Ovary (tissue), 9 donors: Measurements from ENCODE around the gene TXNDC11. TPM values are rescaled to one million over a fixed set of nuclear protein-coding genes. Genes with fewer than 3 reads are reported as not detected.

Source experiments
- DNase-seq, 5 donors: peaks; one replicate each; pipeline ENCODE4 v3.0.0-alpha.2; 2019 to 2020
- H3K27ac ChIP-seq, 2 donors: fragments of 200-600 bp; one replicate each; pipeline versions ENCODE4 v1.5.1 to v1.8.0; 2019 to 2022
- H3K27me3 ChIP-seq: fragments of 200-600 bp; one replicate; pipeline ENCODE4 v1.8.0; 2022
- H3K36me3 ChIP-seq: fragments of 200-600 bp; sonication (generic); one replicate; pipeline ENCODE4 v1.5.1; 2019
- H3K4me1 ChIP-seq: one replicate; pipeline ENCODE4 v1.8.1; 2013; ENCODE audit warnings: mild to moderate bottlenecking, moderate library complexity; ENCODE audit not compliant: insufficient read depth
- H3K4me3 ChIP-seq: fragments of 200-600 bp; sonication (generic); one replicate; pipeline ENCODE4 v1.5.1; 2017
- H3K9me3 ChIP-seq, 2 donors: fragments of 200-600 bp in 1 of 2; sonication (generic) in 1 of 2; one replicate each; pipeline versions ENCODE4 v1.5.1 to v1.8.1; 2013 to 2019; ENCODE audit warnings: mild to moderate bottlenecking in 1 of 2, moderate library complexity in 1 of 2
- CTCF ChIP-seq, 3 donors: fragments of 450-650 bp in 2 of 3; fragments of 200-600 bp in 1 of 3; IDR thresholded peaks; one replicate each; pipeline versions ENCODE4 v1.5.1 to v1.8.0; 2016 to 2022; ENCODE audit warnings: antibody characterized with exemption in 3 of 3, mild to moderate bottlenecking in 1 of 3
- EP300 ChIP-seq: sonication (generic); formaldehyde crosslinking; IDR thresholded peaks from one replicate; pipeline ENCODE4 v1.6.1; 2017; ENCODE audit warnings: antibody characterized with exemption
- POLR2A ChIP-seq: fragments of 450-650 bp; IDR thresholded peaks from one replicate; pipeline ENCODE4 v1.6.1; 2017; ENCODE audit warnings: antibody characterized with exemption, mild to moderate bottlenecking, moderate library complexity
- WGBS, 3 donors: extraction: QIAGEN DNeasy Blood & Tissue Kit in 1 of 3; methylation state at CpG; one replicate each; pipeline versions ENCODE4 v1.1.5 to v1.1.7; 2013 to 2017; 5-methylcytosine and 5-hydroxymethylcytosine counted together
- intact Hi-C, 4 donors: fragments of 100-400 bp; cut with DNase I; formaldehyde crosslinking; loops; one replicate each; pipeline versions ENCODE4 v1.11.0 to v1.15.1; 2022 to 2023
- polyA plus RNA-seq, 2 donors: library from polyadenylated mRNA; stranded (reverse); fragments of 200-250 nt in 1 of 2; fragments of 350-450 nt in 1 of 2; fragmentation: Illumina TruSeq in 1 of 2; extraction: RNeasy Lipid Tissue Mini Kit (QIAGEN cat#74804) in 1 of 2; gene quantifications; one replicate each; pipeline ENCODE4 v1.2.3, GENCODE V29; 2013 to 2014
- total RNA-seq, 7 donors: library from RNA; depleted of rRNA in 2 of 7; stranded (reverse); fragments of >200 nt in 2 of 7; fragmentation: NEBNext Ultra II Directional in 3 of 7; extraction: Animal tissue kit (Norgen Biotek cat#: 25700) in 3 of 7; gene quantifications; one replicate each; pipeline versions ENCODE4 v1.1.0 to v1.2.4, GENCODE V29; 2016 to 2023
- donor health status: DM: no; HTN: no; CAD: no; lungs with moderate emphysema.
- donor health status: DM: no; HTN: no; CAD: no.
- donor health status: Bipolar disorder and iron deficiency.
- donor health status: DM: yes; HTN: yes; CAD: no.
- donor health status: DM: no; HTN: no; CAD: no.
- donor health status: DM: yes; HTN: yes; CAD: no.

TXNDC11 gene
- total and polyA plus RNA-seq, 9 donors: 32.3 to 48.6 (median 39.3) TPM

- peaks cover 20% of the 10 kb centered on the region for H3K4me1 ChIP-seq
- H3K9me3 ChIP-seq: no peaks in the 10 kb centered on the region
- intact Hi-C loops: loop anchor here in 2 of 4 donors (10.0 kb wide), 2 partner anchors 54 to 76 kb away; partner anchors contain the start of genes SNN (in 1 of the 2) and ZC3H7A (in 1 of the 2)
- no peak for DNase-seq
- TF ChIP-seq POLR2A (no peak), EP300 (no peak), CTCF (IDR thresholded peaks at IDR 0.05) (no peak)
- H3K4me3 ChIP-seq: peak overlapping the region; percentile 75
- H3K36me3 ChIP-seq: no peaks in the 10 kb centered on the region
- 51 to 65% (median 55%) methylated on average over 3 of the region's 3 CpGs for WGBS, 3 donors
- H3K27ac ChIP-seq: peak overlapping the region; percentile 31 to 89
- H3K27me3 ChIP-seq: no peaks in the 10 kb centered on the region
Observed at GRCh38 chr16:11740567-11740966, 2.1 kb downstream of the TXNDC11 start.

- H3K36me3 ChIP-seq: no peaks in the 10 kb centered on the region
- no peaks in the 10 kb centered on the region for H3K27me3 ChIP-seq
- H3K9me3 ChIP-seq: no peaks in the 10 kb centered on the region
- no peak overlapping the region for H3K27ac ChIP-seq
- H3K4me1 ChIP-seq: peaks cover 24% of the 10 kb centered on the region
- TF ChIP-seq POLR2A (no peak), EP300 (no peak), CTCF (IDR thresholded peaks at IDR 0.05) (no peak)
- intact Hi-C loops: no loop called here
- DNase-seq: no peak
- 87 to 91% (median 88%) methylated on average over 15 of the region's 15 CpGs for WGBS, 3 donors
- H3K4me3 ChIP-seq: no peak overlapping the region
Observed at GRCh38 chr16:11738742-11739544, 3.7 kb downstream of the TXNDC11 start.

- 75 to 77% (median 76%) methylated on average over 8 of the region's 8 CpGs for WGBS, 3 donors
- Histone ChIP-seq H3K36me3 (no peaks in the 10 kb centered on the region), H3K9me3 (no peaks in the 10 kb centered on the region), H3K27me3 (no peaks in the 10 kb centered on the region), H3K4me1 (peaks cover 22% of the 10 kb centered on the region), H3K27ac (no peak overlapping the region), H3K4me3 (no peak overlapping the region)
- TF ChIP-seq EP300: no peak
- TF ChIP-seq POLR2A: no peak
- TF ChIP-seq CTCF (IDR thresholded peaks at IDR 0.05): no peak
- no peak for DNase-seq
- intact Hi-C loops: no loop called here
Observed at GRCh38 chr16:11737713-11738112, 4.9 kb downstream of the TXNDC11 start.

DNA sequence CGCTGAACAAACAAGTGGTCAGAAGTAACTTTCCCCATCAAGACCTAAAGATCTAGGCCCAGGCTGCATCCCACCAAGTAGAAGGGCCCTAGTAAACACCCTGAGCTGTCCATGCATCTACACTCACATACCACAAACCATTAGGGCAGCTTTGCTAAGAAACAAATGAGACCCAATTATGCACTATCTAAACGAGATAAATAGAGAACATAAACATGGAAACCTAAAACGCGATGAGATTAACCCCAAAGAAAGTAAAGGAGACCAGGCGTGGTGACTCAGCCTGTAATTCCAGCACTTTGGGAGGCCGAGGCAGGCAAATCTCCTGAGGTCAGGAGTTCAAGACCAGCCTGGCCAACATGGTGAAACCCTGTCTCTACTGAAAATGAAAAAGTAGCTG is 5.8 kb downstream of the TXNDC11 start:
- H3K4me1 ChIP-seq: peaks cover 22% of the 10 kb centered on the region

More for the DNA sequence above, 5.8 kb downstream of the TXNDC11 start:
- no peak overlapping the region for H3K4me3 ChIP-seq
- DNase-seq: no peak
- no peak for TF ChIP-seq CTCF (IDR thresholded peaks at IDR 0.05)
- no peak for TF ChIP-seq POLR2A
- no peak for TF ChIP-seq EP300
- H3K27ac ChIP-seq: no peak overlapping the region
- WGBS, 3 donors: 53 to 71% (median 55%) methylated on average over 6 of the region's 6 CpGs
- intact Hi-C loops: no loop called here
- H3K27me3 ChIP-seq: no peaks in the 10 kb centered on the region
- H3K9me3 ChIP-seq: no peaks in the 10 kb centered on the region
- H3K36me3 ChIP-seq: no peaks in the 10 kb centered on the region
